Measurements from ENCODE around the gene MMRN2. TPM values are rescaled to one million over a fixed set of nuclear protein-coding genes. Genes with fewer than 3 reads are reported as not detected.

MMRN2 gene
- polyA plus RNA-seq, 1 donor from 2014 or later = 0.15 TPM

GRCh38 chr10:86970982-86971231 is 13.5 kb upstream of the MMRN2 start:
- Histone ChIP-seq H3K4me3 (ENCODE audit: low read length) (peak overlapping the region; percentile 56), H2AFZ (ENCODE audit: low read depth, low read length) (no peak overlapping the region), H3K27me3 (ENCODE audit: insufficient read depth, low read depth, low read length) (peaks cover 17% of the 10 kb centered on the region), H3K27ac (ENCODE audit: low read length) (no peak overlapping the region), H3K36me3 (ENCODE audit: insufficient read depth, low read length) (no peaks in the 10 kb centered on the region), H3F3A (ENCODE audit: insufficient read depth, low read length, poor library complexity, severe bottlenecking) (no peaks in the 10 kb centered on the region), H3K79me2 (replicated peaks; ENCODE audit: insufficient read depth, low read length) (no peaks in the 10 kb centered on the region), H3K9ac (ENCODE audit: low read length) (no peak overlapping the region), H4K20me1 (ENCODE audit: insufficient read depth) (no peaks in the 10 kb centered on the region), H3K9me2 (ENCODE audit: insufficient read depth, low read length) (no peaks in the 10 kb centered on the region), H3K9me3 (ENCODE audit: low read length) (no peaks in the 10 kb centered on the region), H3K4me2 (ENCODE audit: low read length) (no peak overlapping the region)
- no peak for TF ChIP-seq EZH2 (IDR thresholded peaks at IDR 0.05; ENCODE audit: borderline replicate concordance, insufficient read depth, low read length, poor library complexity, severe bottlenecking)
- TF ChIP-seq SMC3 (conservative IDR thresholded peaks at IDR 0.05; ENCODE audit: poor library complexity) = no peak
- TF ChIP-seq CTCF (IDR thresholded peaks at IDR 0.05; ENCODE audit: poor library complexity, severe bottlenecking) = no peak

DNA sequence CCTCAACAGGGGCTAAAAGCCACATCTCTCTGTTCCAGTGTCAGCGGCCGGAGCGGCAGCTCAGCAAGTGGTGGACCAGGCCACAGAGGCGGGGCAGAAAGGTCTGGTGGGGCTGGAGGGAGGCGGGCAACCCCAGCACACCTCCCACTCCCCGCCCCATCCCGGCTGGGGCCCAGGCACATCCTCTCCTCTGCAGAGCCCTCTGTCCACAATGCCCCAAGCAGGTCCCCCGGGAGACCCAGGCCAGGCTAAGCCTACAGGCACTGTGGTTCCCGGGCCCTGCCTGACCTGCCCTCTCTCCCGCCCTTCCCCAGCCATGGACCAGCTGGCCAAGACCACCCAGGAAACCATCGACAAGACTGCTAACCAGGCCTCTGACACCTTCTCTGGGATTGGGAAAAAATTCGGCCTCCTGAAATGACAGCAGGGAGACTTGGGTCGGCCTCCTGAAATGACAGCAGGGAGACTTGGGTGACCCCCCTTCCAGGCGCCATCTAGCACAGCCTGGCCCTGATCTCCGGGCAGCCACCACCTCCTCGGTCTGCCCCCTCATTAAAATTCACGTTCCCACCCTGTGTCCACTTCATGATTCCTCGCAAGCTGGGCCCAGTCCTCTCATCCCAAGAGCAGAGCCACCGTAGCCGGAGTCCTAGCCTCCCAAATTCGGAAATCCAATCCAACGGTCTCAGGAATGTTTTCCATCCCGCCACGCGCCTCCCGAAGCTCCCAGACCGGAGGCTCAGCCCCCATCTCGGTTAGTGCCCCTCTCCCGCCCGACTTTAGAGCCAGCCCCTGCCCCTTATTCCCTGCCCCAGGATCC is 13.0 kb upstream of the MMRN2 start:
- Histone ChIP-seq H2AFZ (ENCODE audit: low read depth, low read length) (no peak overlapping the region), H3K27ac (ENCODE audit: low read length) (no peak overlapping the region), H3K9me2 (ENCODE audit: insufficient read depth, low read length) (no peaks in the 10 kb centered on the region), H3K9me3 (ENCODE audit: low read length) (no peaks in the 10 kb centered on the region), H3K9ac (ENCODE audit: low read length) (no peak overlapping the region), H3K4me3 (ENCODE audit: low read length) (peak overlapping the region; percentile 56), H3K79me2 (replicated peaks; ENCODE audit: insufficient read depth, low read length) (no peaks in the 10 kb centered on the region), H3K27me3 (ENCODE audit: insufficient read depth, low read depth, low read length) (peaks cover 17% of the 10 kb centered on the region), H3K4me2 (ENCODE audit: low read length) (no peak overlapping the region), H4K20me1 (ENCODE audit: insufficient read depth) (no peaks in the 10 kb centered on the region), H3F3A (ENCODE audit: insufficient read depth, low read length, poor library complexity, severe bottlenecking) (no peaks in the 10 kb centered on the region), H3K36me3 (ENCODE audit: insufficient read depth, low read length) (no peaks in the 10 kb centered on the region)
- TF ChIP-seq EZH2 (IDR thresholded peaks at IDR 0.05; ENCODE audit: borderline replicate concordance, insufficient read depth, low read length, poor library complexity, severe bottlenecking) = no peak
- TF ChIP-seq MXI1 (conservative IDR thresholded peaks at IDR 0.05; ENCODE audit: poor library complexity, severe bottlenecking) = no peak
- TF ChIP-seq EP300 (conservative IDR thresholded peaks at IDR 0.05; ENCODE audit: poor library complexity, severe bottlenecking) = no peak
- no peak for TF ChIP-seq SMC3 (conservative IDR thresholded peaks at IDR 0.05; ENCODE audit: poor library complexity)
- no peak for TF ChIP-seq TAF1 (IDR thresholded peaks at IDR 0.05; ENCODE audit: low read depth)
- no peak for TF ChIP-seq RAD21 (conservative IDR thresholded peaks at IDR 0.05)
- TF ChIP-seq, protein P1, sequence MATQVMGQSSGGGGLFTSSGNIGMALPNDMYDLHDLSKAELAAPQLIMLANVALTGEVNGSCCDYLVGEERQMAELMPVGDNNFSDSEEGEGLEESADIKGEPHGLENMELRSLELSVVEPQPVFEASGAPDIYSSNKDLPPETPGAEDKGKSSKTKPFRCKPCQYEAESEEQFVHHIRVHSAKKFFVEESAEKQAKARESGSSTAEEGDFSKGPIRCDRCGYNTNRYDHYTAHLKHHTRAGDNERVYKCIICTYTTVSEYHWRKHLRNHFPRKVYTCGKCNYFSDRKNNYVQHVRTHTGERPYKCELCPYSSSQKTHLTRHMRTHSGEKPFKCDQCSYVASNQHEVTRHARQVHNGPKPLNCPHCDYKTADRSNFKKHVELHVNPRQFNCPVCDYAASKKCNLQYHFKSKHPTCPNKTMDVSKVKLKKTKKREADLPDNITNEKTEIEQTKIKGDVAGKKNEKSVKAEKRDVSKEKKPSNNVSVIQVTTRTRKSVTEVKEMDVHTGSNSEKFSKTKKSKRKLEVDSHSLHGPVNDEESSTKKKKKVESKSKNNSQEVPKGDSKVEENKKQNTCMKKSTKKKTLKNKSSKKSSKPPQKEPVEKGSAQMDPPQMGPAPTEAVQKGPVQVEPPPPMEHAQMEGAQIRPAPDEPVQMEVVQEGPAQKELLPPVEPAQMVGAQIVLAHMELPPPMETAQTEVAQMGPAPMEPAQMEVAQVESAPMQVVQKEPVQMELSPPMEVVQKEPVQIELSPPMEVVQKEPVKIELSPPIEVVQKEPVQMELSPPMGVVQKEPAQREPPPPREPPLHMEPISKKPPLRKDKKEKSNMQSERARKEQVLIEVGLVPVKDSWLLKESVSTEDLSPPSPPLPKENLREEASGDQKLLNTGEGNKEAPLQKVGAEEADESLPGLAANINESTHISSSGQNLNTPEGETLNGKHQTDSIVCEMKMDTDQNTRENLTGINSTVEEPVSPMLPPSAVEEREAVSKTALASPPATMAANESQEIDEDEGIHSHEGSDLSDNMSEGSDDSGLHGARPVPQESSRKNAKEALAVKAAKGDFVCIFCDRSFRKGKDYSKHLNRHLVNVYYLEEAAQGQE (IDR thresholded peaks at IDR 0.05; ENCODE audit: borderline replicate concordance) = no peak
- no peak for TF ChIP-seq CTCF (IDR thresholded peaks at IDR 0.05; ENCODE audit: poor library complexity, severe bottlenecking)
- no peak for TF ChIP-seq POLR2AphosphoS5 (IDR thresholded peaks at IDR 0.05)
